Testis (tissue), 3 donors: ENCODE results near the gene NME8. TPM values are rescaled to one million over a fixed set of nuclear protein-coding genes. Genes with fewer than 3 reads are reported as not detected.

Experiments
- DNase-seq: peaks from one replicate; pipeline ENCODE4 v3.0.0-alpha.2; 2019
- H3K27ac ChIP-seq, 2 donors: fragments of 200-600 bp; sonication (generic); one replicate each; pipeline ENCODE4 v1.5.1; 2019
- H3K27me3 ChIP-seq: fragments of 200-600 bp; sonication (generic); one replicate; pipeline ENCODE4 v1.5.1; 2019
- H3K36me3 ChIP-seq: fragments of 200-600 bp; sonication (generic); one replicate; pipeline ENCODE4 v1.5.1; 2017; ENCODE audit warnings: low read depth; ENCODE audit errors: missing control alignments
- H3K4me1 ChIP-seq: fragments of 200-600 bp; sonication (generic); one replicate; pipeline ENCODE4 v1.5.1; 2019
- H3K4me3 ChIP-seq, 2 donors: fragments of 200-600 bp; sonication (generic); one replicate each; pipeline ENCODE4 v1.5.1; 2017 to 2019
- H3K9me3 ChIP-seq: fragments of 200-600 bp; sonication (generic); one replicate; pipeline ENCODE4 v1.5.1; 2017
- CTCF ChIP-seq, 3 experiments: fragments of 450-650 bp in 2 of 3; fragments of 200-600 bp in 1 of 3; sonication (generic) in 1 of 3; IDR thresholded peaks; one replicate each; pipeline ENCODE4 v1.5.1; 2016 to 2019; ENCODE audit warnings: antibody characterized with exemption in 3 of 3, mild to moderate bottlenecking in 2 of 3, moderate library complexity in 1 of 3
- POLR2A ChIP-seq: fragments of 450-650 bp; IDR thresholded peaks from one replicate; pipeline ENCODE4 v1.6.1; 2017; ENCODE audit warnings: antibody characterized with exemption, mild to moderate bottlenecking, moderate library complexity
- WGBS, 2 donors: methylation state at CpG; one replicate each; pipeline ENCODE4 v1.1.5; 2018; 5-methylcytosine and 5-hydroxymethylcytosine counted together
- intact Hi-C: fragments of 100-400 bp; cut with DNase I; formaldehyde crosslinking; loops from one replicate; pipeline ENCODE4 v1.15.1; 2023; ENCODE audit warnings: low total_unique reads
- polyA plus RNA-seq: library from polyadenylated mRNA; stranded (reverse); fragments of 350-450 nt; fragmentation: Illumina TruSeq; extraction: RNeasy Lipid Tissue Mini Kit (QIAGEN cat#74804); gene quantifications from one replicate; pipeline ENCODE4 v1.2.3, GENCODE V29; 2014; ENCODE audit warnings: low read depth, low replicate concordance; ENCODE audit not compliant: insufficient read depth
- total RNA-seq, 2 donors: library from RNA; depleted of rRNA; stranded (reverse); fragments of >200 nt; gene quantifications; one replicate each; pipeline ENCODE4 v1.2.3, GENCODE V29; 2016

Gene NME8
- total and polyA plus RNA-seq, 3 donors from 2014 or later = 1.7 to 25.3 (median 5.8) TPM

GRCh38 chr7:37908221-37908788 lies 59.9 kb downstream of the NME8 start:
- intact Hi-C loops = no loop called here

GRCh38 chr7:37912756-37913155 lies 64.4 kb downstream of the NME8 start:
- TF ChIP-seq POLR2A (no peak), CTCF (IDR thresholded peaks at IDR 0.05) (no peak)
- Histone ChIP-seq H3K27ac (peak overlapping the region in 1 of 2 donors; percentile 12), H3K27me3 (no peaks in the 10 kb centered on the region), H3K9me3 (no peaks in the 10 kb centered on the region), H3K36me3 (no peaks in the 10 kb centered on the region), H3K4me1 (no peaks in the 10 kb centered on the region), H3K4me3 (no peak overlapping the region)
- WGBS, 2 donors = 52 to 64% methylated on average over 2 of the region's 2 CpGs
- DNase-seq = no peak
- intact Hi-C loops = no loop called here

More at GRCh38 chr7:37908221-37908788, 59.9 kb downstream of the NME8 start:
- no peak overlapping the region for H3K4me3 ChIP-seq
- 86 to 92% methylated on average over 1 of the region's 1 CpG for WGBS, 2 donors
- no peaks in the 10 kb centered on the region for H3K36me3 ChIP-seq
- no peaks in the 10 kb centered on the region for H3K27me3 ChIP-seq
- no peak for DNase-seq
- no peak overlapping the region for H3K27ac ChIP-seq
- TF ChIP-seq CTCF (IDR thresholded peaks at IDR 0.05) (no peak), POLR2A (no peak)
- no peaks in the 10 kb centered on the region for H3K4me1 ChIP-seq
- H3K9me3 ChIP-seq = no peaks in the 10 kb centered on the region

GRCh38 chr7:37915438-37915837 lies 67.0 kb downstream of the NME8 start:
- H3K27me3 ChIP-seq = no peaks in the 10 kb centered on the region
- H3K4me3 ChIP-seq = peak overlapping the region; percentile 66 to 74
- no peaks in the 10 kb centered on the region for H3K9me3 ChIP-seq
- no peak for DNase-seq
- no peaks in the 10 kb centered on the region for H3K4me1 ChIP-seq
- no peaks in the 10 kb centered on the region for H3K36me3 ChIP-seq
- 13% methylated on average over 5 of the region's 5 CpGs for WGBS, 2 donors
- intact Hi-C loops = no loop called here
- peak overlapping the region in 1 of 2 donors; percentile 85 for H3K27ac ChIP-seq
- no peak for TF ChIP-seq POLR2A
- no peak for TF ChIP-seq CTCF (IDR thresholded peaks at IDR 0.05)

- no peaks in the 10 kb centered on the region for H3K36me3 ChIP-seq
- no peaks in the 10 kb centered on the region for H3K4me1 ChIP-seq
- TF ChIP-seq POLR2A (no peak), CTCF (IDR thresholded peaks at IDR 0.05) (no peak)
- peak overlapping the region; percentile 60 to 85 for H3K27ac ChIP-seq
- peak overlapping the region; percentile 66 to 74 for H3K4me3 ChIP-seq
- intact Hi-C loops = no loop called here
- no peaks in the 10 kb centered on the region for H3K9me3 ChIP-seq
- WGBS, 2 donors = 1 to 5% methylated on average over 10 to 51 of the region's 57 CpGs
- H3K27me3 ChIP-seq = no peaks in the 10 kb centered on the region
- peak; percentile 30 for DNase-seq
Observed at GRCh38 chr7:37916017-37916672, 67.7 kb downstream of the NME8 start.
